GM12878 (cell line): Measurements from ENCODE around the gene NUDT22.

Experiments
- BRCA1 ChIP-seq: IDR thresholded peaks from 2 replicates; pipeline ENCODE4 v1.6.1; 2011; ENCODE audit warnings: low read depth, low read length, improper control_type of control experiment
- POLR2A ChIP-seq: IDR thresholded peaks from 2 replicates; pipeline ENCODE4 v1.6.1; 2011; ENCODE audit warnings: low read depth, mild to moderate bottlenecking, low read length
- TF ChIP-seq, protein P1 (sequence below): IDR thresholded peaks from 2 replicates; pipeline ENCODE4 v1.6.1; 2011; ENCODE audit warnings: low read depth, low read length, improper control_type of control experiment, borderline replicate concordance
- TF ChIP-seq, protein P2 (sequence below): IDR thresholded peaks from 2 replicates; pipeline ENCODE4 v1.6.1; 2011; ENCODE audit warnings: mild to moderate bottlenecking, low read depth, low read length, moderate library complexity; ENCODE audit not compliant: insufficient replicate concordance

DNA sequence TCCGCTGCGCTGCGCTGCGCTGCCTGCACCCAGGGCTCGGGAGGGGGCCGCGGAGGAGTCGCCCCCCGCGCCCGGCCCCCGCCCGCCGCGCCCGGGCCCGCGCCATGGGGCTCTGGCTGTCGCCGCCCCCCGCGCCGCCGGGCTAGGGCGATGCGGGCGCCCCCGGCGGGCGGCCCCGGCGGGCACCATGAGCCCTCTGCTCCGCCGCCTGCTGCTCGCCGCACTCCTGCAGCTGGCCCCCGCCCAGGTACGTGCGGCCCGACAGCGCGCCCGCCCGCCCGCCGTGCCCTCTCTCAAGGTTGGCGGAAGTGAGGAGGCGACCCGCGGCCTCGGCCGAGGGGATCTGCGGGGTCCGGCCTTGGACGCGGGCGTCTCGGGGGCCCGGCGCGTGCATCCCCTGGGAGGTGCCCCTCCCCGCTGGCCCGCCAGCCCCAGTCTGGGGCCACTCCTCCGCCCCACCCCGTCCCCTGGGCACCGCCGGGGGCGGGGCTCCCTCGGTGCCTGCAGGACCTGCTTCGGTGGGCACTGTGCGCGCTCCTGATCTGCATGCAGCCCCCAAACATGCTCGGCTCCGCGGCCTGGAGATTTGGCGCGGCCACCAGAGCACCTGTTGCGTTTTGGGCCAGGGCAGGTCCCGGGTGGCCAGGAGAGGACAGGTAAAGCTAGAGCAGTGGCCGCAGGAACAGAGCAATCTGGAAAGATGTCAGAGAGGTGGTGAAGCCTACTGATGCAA lies 8.7 kb downstream of the NUDT22 start:
- TF ChIP-seq, protein P1, sequence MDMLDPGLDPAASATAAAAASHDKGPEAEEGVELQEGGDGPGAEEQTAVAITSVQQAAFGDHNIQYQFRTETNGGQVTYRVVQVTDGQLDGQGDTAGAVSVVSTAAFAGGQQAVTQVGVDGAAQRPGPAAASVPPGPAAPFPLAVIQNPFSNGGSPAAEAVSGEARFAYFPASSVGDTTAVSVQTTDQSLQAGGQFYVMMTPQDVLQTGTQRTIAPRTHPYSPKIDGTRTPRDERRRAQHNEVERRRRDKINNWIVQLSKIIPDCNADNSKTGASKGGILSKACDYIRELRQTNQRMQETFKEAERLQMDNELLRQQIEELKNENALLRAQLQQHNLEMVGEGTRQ: no peak
- TF ChIP-seq BRCA1 (no peak), POLR2A (no peak)
- TF ChIP-seq, protein P2, sequence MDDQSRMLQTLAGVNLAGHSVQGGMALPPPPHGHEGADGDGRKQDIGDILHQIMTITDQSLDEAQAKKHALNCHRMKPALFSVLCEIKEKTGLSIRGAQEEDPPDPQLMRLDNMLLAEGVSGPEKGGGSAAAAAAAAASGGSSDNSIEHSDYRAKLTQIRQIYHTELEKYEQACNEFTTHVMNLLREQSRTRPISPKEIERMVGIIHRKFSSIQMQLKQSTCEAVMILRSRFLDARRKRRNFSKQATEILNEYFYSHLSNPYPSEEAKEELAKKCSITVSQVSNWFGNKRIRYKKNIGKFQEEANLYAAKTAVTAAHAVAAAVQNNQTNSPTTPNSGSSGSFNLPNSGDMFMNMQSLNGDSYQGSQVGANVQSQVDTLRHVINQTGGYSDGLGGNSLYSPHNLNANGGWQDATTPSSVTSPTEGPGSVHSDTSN: no peak
